Mesenchymal stem cell (in vitro differentiated cells and primary cell): ENCODE data around the gene BIRC7.
"Not testable (repeated sequence)": the region's sequence is repeated elsewhere in the genome, so short reads cannot be mapped to it uniquely, and the experiment has no call there.

ENCODE experiments used
- DNase-seq: peaks from one replicate; pipeline ENCODE4 v3.0.0-alpha.2; 2013
- H2AFZ ChIP-seq: one replicate; pipeline ENCODE4 v1.6.1; 2013; ENCODE audit warnings: low read depth, mild to moderate bottlenecking, control low read depth, inconsistent platforms, low read length, moderate library complexity
- H2AK5ac ChIP-seq: 2 replicates; pipeline ENCODE4 v1.6.1; 2013; ENCODE audit warnings: low read length, moderate library complexity, mild to moderate bottlenecking, inconsistent platforms; ENCODE audit not compliant: severe bottlenecking
- H2BK120ac ChIP-seq: one replicate; pipeline ENCODE4 v1.6.1; 2013; ENCODE audit warnings: low read depth, mild to moderate bottlenecking, inconsistent platforms, low read length, moderate library complexity
- H2BK12ac ChIP-seq, 2 experiments: one replicate each; pipeline ENCODE4 v1.6.1; 2013; ENCODE audit warnings: inconsistent platforms in 2 of 2, low read length in 2 of 2, mild to moderate bottlenecking in 2 of 2, moderate library complexity in 2 of 2, control low read depth in 1 of 2
- H2BK15ac ChIP-seq: one replicate; pipeline ENCODE4 v1.6.1; 2013; ENCODE audit warnings: mild to moderate bottlenecking, low read depth, inconsistent platforms; ENCODE audit not compliant: poor library complexity, severe bottlenecking
- H2BK5ac ChIP-seq: 2 replicates; pipeline ENCODE4 v1.6.1; 2013; ENCODE audit warnings: low read depth, mild to moderate bottlenecking, low read length, control low read depth, inconsistent platforms; ENCODE audit not compliant: poor library complexity, severe bottlenecking
- H3K14ac ChIP-seq, 2 experiments: one replicate each; pipeline ENCODE4 v1.6.1; 2013; ENCODE audit warnings: inconsistent platforms in 2 of 2, low read length in 2 of 2, control low read depth in 1 of 2, mild to moderate bottlenecking in 1 of 2, moderate library complexity in 1 of 2
- H3K18ac ChIP-seq, 2 experiments: one replicate each; pipeline ENCODE4 v1.6.1; 2013; ENCODE audit warnings: inconsistent platforms in 2 of 2, low read length in 2 of 2, control low read depth in 1 of 2, low read depth in 1 of 2, mild to moderate bottlenecking in 1 of 2
- H3K23ac ChIP-seq, 2 experiments: one replicate each; pipeline ENCODE4 v1.6.1; 2013; ENCODE audit warnings: inconsistent platforms in 2 of 2, low read length in 2 of 2, mild to moderate bottlenecking in 2 of 2, moderate library complexity in 2 of 2, control low read depth in 1 of 2
- H3K27ac ChIP-seq: 2 replicates; pipeline ENCODE4 v1.5.1; 2013; ENCODE audit warnings: mild to moderate bottlenecking, moderate library complexity, low read length, control low read depth, inconsistent platforms; ENCODE audit not compliant: poor library complexity, severe bottlenecking
- H3K27me3 ChIP-seq, 2 experiments: 2 replicates each; pipeline versions ENCODE4 v1.6.1 to v1.7.0; 2013; ENCODE audit warnings: low read length in 2 of 2, mild to moderate bottlenecking in 2 of 2, moderate library complexity in 2 of 2, control low read depth in 1 of 2, inconsistent platforms in 1 of 2; ENCODE audit not compliant: control insufficient read depth in 1 of 2, insufficient read depth in 1 of 2
- H3K36me3 ChIP-seq, 2 experiments: 2 replicates each; pipeline versions ENCODE4 v1.6.1 to v1.7.0; 2013; ENCODE audit warnings: low read length in 2 of 2, control low read depth in 1 of 2, inconsistent platforms in 1 of 2, low read depth in 1 of 2, mild to moderate bottlenecking in 1 of 2; ENCODE audit not compliant: insufficient read depth in 2 of 2, control insufficient read depth in 1 of 2
- H3K4ac ChIP-seq, 2 experiments: one replicate each; pipeline ENCODE4 v1.6.1; 2013; ENCODE audit warnings: inconsistent platforms in 2 of 2, low read length in 2 of 2, mild to moderate bottlenecking in 2 of 2, moderate library complexity in 2 of 2, control low read depth in 1 of 2, low read depth in 1 of 2
- H3K4me1 ChIP-seq: 2 replicates; pipeline ENCODE4 v1.6.1; 2013; ENCODE audit warnings: low read depth, low read length, control low read depth; ENCODE audit not compliant: control insufficient read depth, insufficient read depth
- H3K4me2 ChIP-seq: 2 replicates; pipeline ENCODE4 v1.6.1; 2013; ENCODE audit warnings: low read length, mild to moderate bottlenecking, inconsistent platforms; ENCODE audit not compliant: poor library complexity, severe bottlenecking
- H3K4me3 ChIP-seq, 2 experiments: 2 replicates each; pipeline versions ENCODE4 v1.5.1 to v1.7.0; 2013; ENCODE audit warnings: low read length in 2 of 2, mild to moderate bottlenecking in 2 of 2, control low read depth in 1 of 2, low read depth in 1 of 2; ENCODE audit not compliant: insufficient read depth in 1 of 2
- H3K79me1 ChIP-seq: replicated peaks from 2 replicates; pipeline ENCODE4 v1.6.1; 2013; ENCODE audit warnings: mild to moderate bottlenecking, control low read depth, low read length, inconsistent platforms; ENCODE audit not compliant: poor library complexity, severe bottlenecking
- H3K9ac ChIP-seq: 2 replicates; pipeline ENCODE4 v1.7.0; 2013; ENCODE audit warnings: mild to moderate bottlenecking, low read length, moderate library complexity
- H3K9me3 ChIP-seq: 2 replicates; pipeline ENCODE4 v1.7.0; 2013; ENCODE audit warnings: mild to moderate bottlenecking, low read length; ENCODE audit not compliant: control insufficient read depth
- H4K8ac ChIP-seq: one replicate; pipeline ENCODE4 v1.6.1; 2013; ENCODE audit warnings: inconsistent platforms, mild to moderate bottlenecking, low read length, moderate library complexity
- H4K91ac ChIP-seq: one replicate; pipeline ENCODE4 v1.6.1; 2013; ENCODE audit warnings: mild to moderate bottlenecking, low read length, inconsistent platforms
- WGBS: methylation state at CpG from one replicate; pipeline ENCODE4 v1.1.7; 2013; ENCODE audit warnings: mixed read lengths; 5-methylcytosine and 5-hydroxymethylcytosine counted together

Gene BIRC7

DNA sequence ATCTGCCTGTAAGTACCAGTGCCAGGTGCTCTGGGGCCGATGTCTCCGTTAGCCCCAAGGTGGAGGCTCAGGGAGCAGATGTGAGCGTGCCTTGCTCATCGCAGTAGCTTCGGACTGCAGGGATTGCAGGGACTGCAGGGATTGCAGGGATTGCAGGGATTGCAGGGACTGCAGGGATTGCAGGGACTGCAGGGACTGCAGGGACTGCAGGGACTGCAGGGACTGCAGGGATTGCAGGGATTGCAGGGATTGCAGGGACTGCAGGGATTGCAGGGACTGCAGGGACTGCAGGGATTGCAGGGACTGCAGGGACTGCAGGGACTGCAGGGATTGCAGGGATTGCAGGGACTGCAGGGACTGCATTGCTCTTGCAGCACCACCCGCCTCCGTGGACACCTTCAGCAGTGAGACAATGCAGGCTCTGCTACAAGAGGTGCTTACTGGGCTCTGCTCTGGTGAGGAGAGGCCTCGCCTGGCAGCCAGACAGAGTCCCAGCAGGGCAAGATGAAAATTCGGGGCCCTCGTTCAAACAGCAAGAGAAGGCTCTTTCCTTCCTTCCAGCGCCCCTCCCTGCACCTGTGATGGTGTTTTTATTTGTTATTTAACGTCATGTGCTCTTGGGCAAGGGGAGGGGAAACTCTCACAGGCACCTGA is 14.2 kb upstream of the BIRC7 start:
- H3K9ac ChIP-seq, H3K18ac ChIP-seq, H2BK5ac ChIP-seq, H3K4ac ChIP-seq, H3K27ac ChIP-seq, H2BK15ac ChIP-seq, H3K9me3 ChIP-seq, H4K91ac ChIP-seq, H2BK12ac ChIP-seq, H2BK120ac ChIP-seq, H3K14ac ChIP-seq, H2AK5ac ChIP-seq, DNase-seq, H3K79me1 ChIP-seq, H3K4me3 ChIP-seq, H4K8ac ChIP-seq, H3K4me2 ChIP-seq, H3K23ac ChIP-seq, H2AFZ ChIP-seq, H3K36me3 ChIP-seq: not testable (repeated sequence)
- 65% methylated on average over 11 of the region's 12 CpGs for WGBS
- H3K27me3 ChIP-seq: peaks cover 22 to 48% of the 10 kb centered on the region in 2 experiments
- H3K4me1 ChIP-seq: peaks cover 44% of the 10 kb centered on the region

DNA sequence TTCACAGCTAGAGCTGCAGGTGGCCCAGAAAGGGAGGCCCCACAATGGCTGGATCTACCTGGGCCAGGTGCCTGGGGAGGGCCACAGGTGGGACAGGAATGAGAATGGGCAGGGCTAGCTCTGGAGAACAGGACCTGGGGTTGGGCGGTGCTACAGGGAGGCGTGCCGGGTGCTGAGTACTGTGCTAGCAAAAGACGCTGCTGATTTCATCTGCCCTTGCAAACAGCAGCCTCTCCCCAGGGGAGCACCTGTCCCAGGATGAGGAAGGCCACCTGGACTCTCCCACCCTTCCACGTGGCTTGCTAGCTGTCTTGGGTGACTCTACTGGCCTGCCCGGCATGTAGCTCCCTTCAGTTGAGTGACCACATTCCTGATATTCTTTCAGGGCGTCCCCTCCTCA is 13.2 kb upstream of the BIRC7 start:
- Histone ChIP-seq H3K36me3 (no peaks in the 10 kb centered on the region), H3K79me1 (no peaks in the 10 kb centered on the region), H3K27me3 (peaks cover 22 to 48% of the 10 kb centered on the region in 2 experiments), H3K23ac (no peak overlapping the region), H3K4me1 (peaks cover 39% of the 10 kb centered on the region), H3K27ac (no peak overlapping the region), H3K18ac (no peak overlapping the region), H3K4me2 (no peak overlapping the region), H2BK15ac (no peak overlapping the region), H3K4ac (no peak overlapping the region), H3K9ac (no peak overlapping the region), H2BK12ac (no peak overlapping the region), H3K4me3 (no peak overlapping the region), H3K9me3 (no peaks in the 10 kb centered on the region), H4K91ac (peak overlapping the region; percentile 10), H2AK5ac (no peak overlapping the region), H4K8ac (no peak overlapping the region), H2AFZ (no peak overlapping the region), H2BK120ac (no peak overlapping the region), H3K14ac (no peak overlapping the region), H2BK5ac (no peak overlapping the region)
- WGBS: 76% methylated on average over 7 of the region's 7 CpGs
- no peak for DNase-seq

DNA sequence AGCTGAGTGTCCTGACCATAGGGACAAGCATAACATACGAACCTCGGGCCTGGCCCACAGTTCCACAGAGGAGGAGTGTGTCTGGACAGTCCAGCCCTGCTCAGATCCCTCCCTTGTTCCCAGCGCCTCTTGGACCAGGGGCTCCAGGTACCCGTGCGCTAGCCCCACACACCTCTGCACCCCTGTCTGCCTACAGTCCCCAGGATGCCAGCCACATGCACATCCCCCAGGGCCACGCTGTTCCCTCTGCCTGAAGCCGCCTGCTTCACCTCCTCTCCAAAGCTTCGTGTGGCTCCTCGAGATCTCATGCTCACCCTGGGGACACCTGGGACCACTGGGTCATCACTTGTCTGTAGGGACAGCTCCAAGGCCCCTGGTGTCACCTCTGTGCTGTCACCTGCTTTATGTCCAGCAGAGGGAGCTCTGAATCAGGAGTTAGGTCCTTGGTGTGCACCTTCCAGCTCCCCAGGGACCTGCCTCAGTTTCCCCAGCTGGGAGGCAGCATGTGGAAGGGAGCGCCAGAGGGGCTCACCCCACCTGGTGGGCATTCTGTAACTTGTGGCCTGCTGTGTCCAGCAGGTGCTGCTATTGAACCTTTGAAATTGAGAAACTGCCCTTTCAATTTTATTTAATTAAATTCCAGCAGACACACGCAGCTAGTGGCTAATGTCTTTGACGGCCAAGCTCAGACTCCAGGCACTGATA is 12.4 kb upstream of the BIRC7 start:
- peaks cover 22 to 48% of the 10 kb centered on the region in 2 experiments for H3K27me3 ChIP-seq
- no peak overlapping the region for H3K9ac ChIP-seq
- H2AK5ac ChIP-seq: peak overlapping the region; percentile 69
- WGBS: 47% methylated on average over 12 of the region's 12 CpGs
- H2BK5ac ChIP-seq: no peak overlapping the region
- no peak overlapping the region for H2AFZ ChIP-seq
- H3K36me3 ChIP-seq: no peaks in the 10 kb centered on the region
- no peak overlapping the region for H3K4me2 ChIP-seq
- no peak overlapping the region for H3K4ac ChIP-seq
- no peaks in the 10 kb centered on the region for H3K79me1 ChIP-seq
- H2BK15ac ChIP-seq: no peak overlapping the region
- H3K4me1 ChIP-seq: peaks cover 37% of the 10 kb centered on the region
- no peak overlapping the region for H3K23ac ChIP-seq
- peak; percentile 58 for DNase-seq
- no peak overlapping the region for H3K18ac ChIP-seq
- H4K8ac ChIP-seq: no peak overlapping the region
- no peaks in the 10 kb centered on the region for H3K9me3 ChIP-seq
- H2BK120ac ChIP-seq: no peak overlapping the region
- no peak overlapping the region for H4K91ac ChIP-seq
- H3K14ac ChIP-seq: no peak overlapping the region
- peak overlapping the region; percentile 86 for H3K27ac ChIP-seq
- H3K4me3 ChIP-seq: no peak overlapping the region
- H2BK12ac ChIP-seq: no peak overlapping the region

DNA sequence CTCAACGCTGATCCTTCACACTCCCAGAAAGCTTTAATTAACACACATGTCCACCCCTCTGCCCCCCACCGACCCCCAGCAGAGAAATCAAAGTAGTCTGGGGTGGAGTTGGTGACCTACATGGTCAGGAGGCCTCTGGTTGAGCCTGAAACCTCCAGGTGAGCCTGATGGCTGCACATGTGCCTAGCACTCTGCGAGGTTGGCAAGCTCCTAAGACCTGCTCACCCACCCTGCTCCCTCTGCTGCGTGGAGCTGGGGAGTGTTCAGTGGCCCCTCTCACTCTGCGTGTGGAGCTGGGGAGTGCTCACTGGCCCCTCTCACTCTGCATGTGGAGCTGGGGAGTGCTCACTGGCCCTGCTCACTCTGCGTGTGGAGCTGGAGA is 11.9 kb upstream of the BIRC7 start:
- no peak overlapping the region for H2AFZ ChIP-seq
- H3K27me3 ChIP-seq: peaks cover 22 to 53% of the 10 kb centered on the region in 2 experiments
- H3K27ac ChIP-seq: peak overlapping the region; percentile 86
- H4K8ac ChIP-seq: no peak overlapping the region
- H3K23ac ChIP-seq: no peak overlapping the region
- peak overlapping the region in 1 of 2 experiments; percentile 2 for H2BK12ac ChIP-seq
- no peak overlapping the region for H3K18ac ChIP-seq
- H3K14ac ChIP-seq: no peak overlapping the region
- no peak overlapping the region for H2BK120ac ChIP-seq
- no peak for DNase-seq
- no peak overlapping the region for H3K4me3 ChIP-seq
- peak overlapping the region; percentile 69 for H2AK5ac ChIP-seq
- 88% methylated on average over 5 of the region's 6 CpGs for WGBS
- no peaks in the 10 kb centered on the region for H3K9me3 ChIP-seq
- H2BK5ac ChIP-seq: peak overlapping the region; percentile 74
- H4K91ac ChIP-seq: no peak overlapping the region
- H3K79me1 ChIP-seq: no peaks in the 10 kb centered on the region
- no peak overlapping the region for H2BK15ac ChIP-seq
- no peaks in the 10 kb centered on the region for H3K36me3 ChIP-seq
- H3K4ac ChIP-seq: no peak overlapping the region
- peaks cover 39% of the 10 kb centered on the region for H3K4me1 ChIP-seq
- H3K4me2 ChIP-seq: no peak overlapping the region
- no peak overlapping the region for H3K9ac ChIP-seq
